Measurements from ENCODE around the gene UTY.

UTY gene

DNA sequence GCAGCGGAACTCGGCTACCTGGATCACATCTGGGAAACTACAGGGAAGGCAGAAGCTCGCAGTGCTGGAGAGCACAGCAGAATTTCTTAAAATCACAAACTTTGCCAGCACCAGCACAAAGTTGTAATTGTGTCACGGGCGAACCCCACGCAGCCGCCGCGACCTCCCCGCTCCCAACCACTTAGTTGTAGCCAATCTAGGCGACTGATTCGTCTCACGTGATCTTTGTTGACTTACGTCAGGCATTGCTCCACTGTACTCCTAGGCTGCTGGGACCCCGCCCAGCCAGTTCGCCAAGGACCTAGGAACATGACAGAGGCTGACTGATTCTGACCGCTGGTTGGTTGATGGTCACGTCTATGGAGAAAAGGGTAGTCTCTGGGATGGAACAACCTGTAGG lies at the start of gene UTY:
Gene UTY, minus strand, starts transcription at position 206 of the 400 bp plus-strand sequence. CDS start 368 bp downstream, outside the sequence.
- DNase-seq (ENCODE audit: low read depth) = no peak

DNA sequence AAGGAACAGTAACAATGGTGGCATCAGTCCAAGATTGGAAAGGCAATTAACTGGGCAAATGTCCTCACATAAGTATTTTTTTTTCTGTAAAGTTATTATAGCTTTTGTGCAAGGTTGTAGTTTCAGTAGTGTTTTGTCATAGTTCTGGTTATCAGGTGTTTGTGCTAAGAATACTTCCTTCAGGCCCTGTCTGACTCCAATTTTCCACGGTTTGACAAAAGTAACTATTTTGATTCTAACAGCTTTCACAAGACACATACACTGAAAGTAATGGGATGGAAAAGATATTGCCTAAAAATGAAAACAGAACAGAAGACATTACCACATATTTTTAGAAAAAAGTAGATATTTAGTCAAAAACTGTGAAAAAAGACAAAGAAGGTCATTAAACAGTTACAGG lies 40.6 kb upstream of the UTY start:
- DNase-seq (ENCODE audit: low read depth) = no peak

- no peak for DNase-seq (ENCODE audit: low read depth)
Observed at GRCh38 chrY:13501215-13501614, 21.4 kb upstream of the UTY start.

- no peak for DNase-seq (ENCODE audit: low read depth)
Observed at GRCh38 chrY:13493737-13494136, 13.9 kb upstream of the UTY start.

- DNase-seq (ENCODE audit: low read depth) = no peak
Observed at GRCh38 chrY:13492408-13492807, 12.6 kb upstream of the UTY start.

GRCh38 chrY:13488738-13489137 lies 8.9 kb upstream of the UTY start:
- no peak for DNase-seq (ENCODE audit: low read depth)

DNA sequence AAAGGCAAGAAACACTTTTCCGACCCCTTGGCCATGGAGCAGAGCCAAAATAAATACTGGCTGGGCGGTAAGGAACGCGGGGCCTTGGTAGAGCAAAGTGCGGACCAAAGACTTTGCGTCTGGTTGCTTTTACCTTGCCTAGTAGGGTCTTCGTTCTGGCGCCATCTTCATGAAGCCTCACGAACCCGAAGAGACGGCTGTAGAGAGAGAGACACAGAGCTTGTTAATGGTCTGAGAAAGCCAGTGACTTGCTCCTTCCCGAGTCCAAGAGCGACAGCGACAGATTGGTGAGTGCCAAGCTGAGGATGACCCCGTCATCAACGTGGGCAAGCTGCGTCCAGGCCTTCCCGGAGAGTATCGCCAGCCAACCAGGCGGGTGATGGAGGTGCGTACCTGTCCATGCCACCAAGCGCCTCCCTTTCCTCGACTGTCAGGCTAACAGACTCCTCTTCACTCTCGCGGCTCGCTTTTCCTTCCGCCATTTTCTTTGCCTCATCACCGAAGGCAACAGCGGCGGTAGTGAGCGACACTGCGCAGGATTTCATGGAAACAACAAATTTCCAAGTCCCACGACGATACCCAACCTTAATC lies 617 bp downstream of the UTY start:
- DNase-seq (ENCODE audit: low read depth) = no peak

DNA sequence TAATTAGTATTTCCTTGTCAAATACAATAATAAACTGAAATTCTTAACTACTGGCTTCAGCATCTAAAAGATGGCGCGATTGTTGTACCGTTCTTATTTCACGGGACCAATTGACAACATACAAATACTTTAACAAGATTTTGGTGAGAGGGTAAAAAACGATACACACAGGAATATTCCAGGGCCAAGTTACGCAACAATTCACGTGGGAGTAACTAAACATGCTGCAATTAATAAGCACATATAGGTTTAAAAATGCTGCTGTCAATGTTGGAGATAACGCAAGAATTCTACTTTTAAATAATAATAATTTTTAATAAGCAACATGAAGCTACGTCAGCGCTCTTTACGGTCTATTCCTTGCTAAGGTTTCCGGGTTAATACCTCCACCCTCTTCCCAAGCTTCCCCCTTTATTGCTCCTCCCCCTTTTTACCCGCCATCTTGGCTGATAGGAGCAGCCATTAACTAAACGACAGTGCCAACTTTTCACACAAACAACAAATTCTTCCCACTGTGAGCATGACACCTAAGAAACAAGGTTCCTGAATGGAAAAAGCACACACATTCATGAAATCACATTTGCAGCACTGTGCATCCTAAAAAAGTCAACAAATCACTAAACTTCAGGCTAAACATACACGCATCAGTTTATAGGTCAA lies 1.6 kb downstream of the UTY start:
- no peak for DNase-seq (ENCODE audit: low read depth)

- no peak for DNase-seq (ENCODE audit: low read depth)
Observed at GRCh38 chrY:13474997-13475396, 4.8 kb downstream of the UTY start.

GRCh38 chrY:13451572-13451971 lies 28.3 kb downstream of the UTY start:
- no peak for DNase-seq (ENCODE audit: low read depth)

DNA sequence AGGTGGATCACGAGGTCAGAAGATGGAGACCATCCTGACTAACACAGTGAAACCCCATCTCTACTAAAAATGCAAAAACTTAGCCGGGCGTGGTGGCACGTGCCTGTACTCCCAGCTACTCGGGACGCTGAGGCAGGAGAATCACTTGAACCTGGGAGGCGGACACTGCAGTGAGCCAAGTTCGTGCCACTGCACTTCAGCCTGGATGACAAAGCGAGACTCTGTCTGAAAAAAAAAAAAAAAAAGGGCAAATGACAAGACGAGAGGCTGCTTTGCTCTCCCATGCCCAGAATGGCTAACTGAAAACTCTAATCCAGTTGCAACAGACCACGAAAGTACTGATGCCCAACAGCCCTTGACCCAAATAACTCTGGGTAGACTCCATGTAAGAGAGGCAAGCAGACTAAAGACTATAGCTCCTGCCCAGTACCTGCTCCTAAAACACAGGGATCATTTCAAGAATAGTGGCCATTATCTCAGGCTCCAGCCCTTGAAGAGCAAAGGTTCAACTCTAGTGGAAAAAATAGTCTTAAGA lies 29.2 kb downstream of the UTY start:
- DNase-seq (ENCODE audit: low read depth) = no peak

DNA sequence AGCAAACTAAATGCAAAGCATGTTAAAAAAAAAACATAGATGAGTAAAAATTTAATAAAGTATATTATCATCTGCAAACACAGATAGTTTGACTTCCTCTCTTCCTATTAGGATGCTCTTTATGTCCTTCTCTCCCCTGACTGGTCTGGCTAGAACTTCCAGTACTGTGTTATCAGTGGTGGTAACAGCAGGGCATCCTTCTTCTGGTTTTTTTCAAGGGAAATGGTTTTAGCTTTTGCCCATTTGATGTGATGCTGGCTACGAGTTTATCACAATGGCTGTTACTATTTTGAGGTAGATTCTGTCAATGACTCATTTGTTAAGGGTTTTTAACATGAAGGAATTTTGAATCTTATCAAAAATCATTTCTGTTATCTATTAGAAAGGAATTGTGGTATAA lies 34.3 kb downstream of the UTY start:
- no peak for DNase-seq (ENCODE audit: low read depth)

DNA sequence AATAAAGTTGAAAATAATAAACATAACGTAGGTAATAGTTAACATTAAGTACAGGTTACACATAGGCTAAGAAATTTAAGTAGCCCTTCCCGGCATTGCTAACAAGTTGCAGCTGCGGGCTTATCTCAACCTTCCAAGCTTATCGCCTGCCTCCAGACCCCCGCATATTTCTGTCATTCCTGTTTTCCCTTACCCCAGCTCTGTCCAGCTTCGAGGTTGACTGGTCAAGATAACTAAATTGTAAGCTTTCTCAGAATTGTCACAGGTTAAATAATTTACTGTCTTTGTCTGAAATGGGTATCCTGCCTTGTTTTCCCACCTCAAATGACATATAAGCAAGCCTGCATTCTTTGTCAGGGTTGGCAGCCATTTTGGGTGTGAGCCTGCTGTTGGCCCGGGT lies 36.7 kb downstream of the UTY start:
- no peak for DNase-seq (ENCODE audit: low read depth)

- no peak for DNase-seq (ENCODE audit: low read depth)
Observed at GRCh38 chrY:13440811-13441210, 39.0 kb downstream of the UTY start.

GRCh38 chrY:13435968-13436937 lies 43.6 kb downstream of the UTY start:
- DNase-seq (ENCODE audit: low read depth) = no peak

- no peak for DNase-seq (ENCODE audit: low read depth)
Observed at GRCh38 chrY:13435206-13435967, 44.4 kb downstream of the UTY start.

DNA sequence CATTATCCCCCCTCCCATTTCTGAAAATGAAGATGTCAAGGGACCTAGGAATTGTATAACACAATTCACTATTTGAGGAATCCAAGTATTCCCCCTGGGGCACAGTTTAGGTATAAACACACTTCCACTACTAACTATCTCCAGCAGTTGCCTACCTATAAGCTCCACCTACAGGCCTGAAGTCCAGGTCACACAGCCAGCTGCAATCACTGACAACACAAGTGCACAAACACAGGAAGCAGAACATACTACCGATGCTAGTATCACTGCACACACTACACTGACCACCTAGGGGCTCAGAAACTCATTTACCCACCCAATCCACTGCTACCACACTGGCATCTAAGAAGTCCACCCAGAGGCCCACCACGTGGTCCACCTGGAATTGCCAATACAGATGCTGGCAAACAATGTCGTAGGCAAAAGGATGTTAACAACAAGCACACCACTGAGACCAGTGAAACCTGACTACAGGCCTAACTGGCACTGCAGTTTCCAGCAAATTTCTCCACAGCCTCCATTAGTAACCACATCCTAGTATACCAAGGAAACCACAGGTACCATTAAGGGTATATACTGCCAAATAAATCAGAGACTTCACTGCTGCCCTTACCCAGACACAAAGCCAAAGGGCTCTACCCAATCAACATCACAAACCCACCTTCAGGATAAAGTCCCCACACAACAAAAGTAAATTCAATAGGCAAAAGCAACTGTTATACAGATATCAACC lies 47.4 kb downstream of the UTY start:
- DNase-seq (ENCODE audit: low read depth) = no peak

DNA sequence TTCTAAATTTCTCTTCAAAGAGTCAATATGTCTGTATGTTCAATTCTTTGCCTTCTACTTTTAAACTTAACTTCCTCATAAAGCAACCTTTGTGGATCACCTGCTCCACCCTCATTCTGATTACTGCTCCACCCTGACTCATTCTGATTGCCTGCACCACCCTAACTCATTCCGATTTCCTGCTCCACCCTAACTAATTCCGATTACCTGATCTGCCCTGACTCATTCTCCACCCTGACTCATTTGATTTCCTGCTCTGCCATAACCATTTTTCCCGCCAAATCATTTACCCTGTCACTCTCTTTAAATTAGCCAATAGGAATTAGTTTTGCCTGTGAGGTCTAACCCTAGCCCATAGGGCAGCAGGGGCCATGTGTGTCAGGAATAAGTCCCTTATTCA lies 50.3 kb downstream of the UTY start:
- no peak for DNase-seq (ENCODE audit: low read depth)

GRCh38 chrY:13423281-13423732 lies 56.5 kb downstream of the UTY start:
- no peak for DNase-seq (ENCODE audit: low read depth)

DNA sequence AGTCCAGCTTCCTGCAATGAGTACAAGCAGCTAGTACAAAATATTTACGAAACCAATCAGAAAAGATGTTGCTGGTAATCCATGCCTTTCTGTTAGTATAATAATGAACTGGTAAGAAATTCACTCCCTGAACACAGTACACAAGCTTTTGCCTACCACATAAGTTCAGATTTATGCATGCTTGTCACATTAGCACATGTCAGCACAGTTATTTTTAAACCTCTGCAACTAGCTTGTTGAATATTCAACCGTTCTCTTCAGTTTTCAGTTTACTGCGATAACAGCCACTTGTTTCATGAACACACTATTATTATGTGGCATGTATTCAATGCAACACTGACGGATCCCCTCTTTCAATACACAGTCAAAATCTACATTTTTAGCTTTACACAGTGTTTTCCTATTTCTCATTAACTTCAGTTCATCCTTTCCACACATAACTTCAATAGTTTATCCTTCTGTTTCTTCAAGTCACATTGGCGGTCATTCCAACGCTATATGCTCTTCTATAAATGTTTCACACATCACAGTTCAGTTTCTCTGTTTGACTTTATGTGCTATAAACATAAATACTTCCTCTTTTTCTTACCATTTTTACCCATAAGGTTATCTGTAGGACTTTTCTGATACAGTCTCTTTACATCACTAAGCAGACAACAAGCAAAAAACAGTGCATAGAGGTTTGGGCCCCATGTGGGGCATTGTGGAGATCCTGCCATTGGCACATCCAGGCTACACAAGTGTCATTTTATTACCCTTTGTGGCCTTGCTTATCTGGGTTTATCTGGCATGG lies 62.8 kb downstream of the UTY start:
- no peak for DNase-seq (ENCODE audit: low read depth)
